Memory B cell (primary cell): ENCODE results near the gene KLHL8.

Source experiments
- ATAC-seq: fragments of 150-1000 bp; cut with Tn5 transposase; 2 replicates; pipeline ENCODE4 v1.10.0; 2021; ENCODE audit warnings: low read depth, mild to moderate bottlenecking, moderate library complexity
- DNase-seq, 2 donors: peaks; one replicate each; pipeline ENCODE4 v3.0.0; 2022; ENCODE audit warnings: low spot score in 2 of 2
- H3K27ac Mint-ChIP-seq: one replicate; pipeline ENCODE4 v1.8.0; 2022; ENCODE audit warnings: mild to moderate bottlenecking, moderate library complexity, mixed read lengths
- H3K27me3 Mint-ChIP-seq: one replicate; pipeline ENCODE4 v1.8.0; 2022; ENCODE audit warnings: mixed read lengths
- H3K36me3 Mint-ChIP-seq: one replicate; pipeline ENCODE4 v1.8.0; 2022; ENCODE audit warnings: mild to moderate bottlenecking, mixed read lengths
- H3K4me1 Mint-ChIP-seq: one replicate; pipeline ENCODE4 v1.8.0; 2022; ENCODE audit warnings: mixed read lengths
- H3K4me3 Mint-ChIP-seq: one replicate; pipeline ENCODE4 v1.8.0; 2022; ENCODE audit warnings: mild to moderate bottlenecking, moderate library complexity, mixed read lengths
- H3K9me3 Mint-ChIP-seq: one replicate; pipeline ENCODE4 v1.8.0; 2022; ENCODE audit warnings: mixed read lengths

KLHL8 gene

GRCh38 chr4:87117051-87117731 is 103.2 kb downstream of the KLHL8 start:
- Mint-ChIP-seq H3K9me3 (no peaks in the 10 kb centered on the region), H3K4me3 (no peak overlapping the region), H3K36me3 (peaks cover 30% of the 10 kb centered on the region), H3K27ac (no peak overlapping the region), H3K4me1 (peaks cover 10% of the 10 kb centered on the region), H3K27me3 (no peaks in the 10 kb centered on the region)
- no peak for ATAC-seq
- DNase-seq, result no peak

GRCh38 chr4:87116231-87116630 is 104.2 kb downstream of the KLHL8 start:
- H3K4me3 Mint-ChIP-seq, result no peak overlapping the region
- no peak for DNase-seq

DNA sequence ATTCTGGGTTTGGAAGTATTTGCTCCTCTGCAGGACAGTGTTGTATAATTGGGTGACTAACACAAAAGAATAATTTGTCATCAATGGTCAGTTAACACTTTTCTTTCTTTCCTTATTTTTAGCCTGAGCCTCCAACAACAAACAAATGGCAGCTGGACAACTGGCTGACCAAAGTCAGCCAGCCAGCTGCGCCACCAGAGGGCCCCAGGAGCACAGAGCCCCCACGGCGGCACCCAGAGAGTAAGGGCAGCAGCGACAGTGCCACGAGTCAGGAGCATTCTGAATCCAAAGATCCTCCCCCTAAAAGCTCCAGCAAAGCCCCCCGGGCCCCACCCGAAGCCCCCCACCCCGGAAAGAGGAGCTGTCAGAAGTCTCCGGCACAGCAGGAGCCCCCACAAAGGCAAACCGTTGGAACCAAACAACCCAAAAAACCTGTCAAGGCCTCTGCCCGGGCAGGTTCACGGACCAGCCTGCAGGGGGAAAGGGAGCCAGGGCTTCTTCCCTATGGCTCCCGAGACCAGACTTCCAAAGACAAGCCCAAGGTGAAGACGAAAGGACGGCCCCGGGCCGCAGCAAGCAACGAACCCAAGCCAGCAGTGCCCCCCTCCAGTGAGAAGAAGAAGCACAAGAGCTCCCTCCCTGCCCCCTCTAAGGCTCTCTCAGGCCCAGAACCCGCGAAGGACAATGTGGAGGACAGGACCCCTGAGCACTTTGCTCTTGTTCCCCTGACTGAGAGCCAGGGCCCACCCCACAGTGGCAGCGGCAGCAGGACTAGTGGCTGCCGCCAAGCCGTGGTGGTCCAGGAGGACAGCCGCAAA is 106.0 kb downstream of the KLHL8 start:
- Mint-ChIP-seq H3K27me3 (no peaks in the 10 kb centered on the region), H3K4me3 (no peak overlapping the region), H3K27ac (no peak overlapping the region), H3K9me3 (no peaks in the 10 kb centered on the region), H3K36me3 (peaks cover 21% of the 10 kb centered on the region), H3K4me1 (no peaks in the 10 kb centered on the region)
- DNase-seq (no peak), ATAC-seq (no peak)

More at GRCh38 chr4:87116231-87116630, 104.2 kb downstream of the KLHL8 start:
- Mint-ChIP-seq H3K36me3 (peaks cover 30% of the 10 kb centered on the region), H3K4me1 (peaks cover 7% of the 10 kb centered on the region), H3K27me3 (no peaks in the 10 kb centered on the region), H3K27ac (no peak overlapping the region), H3K9me3 (no peaks in the 10 kb centered on the region)
- no peak for ATAC-seq

- ATAC-seq (no peak), DNase-seq (no peak)
- Mint-ChIP-seq H3K27me3 (no peaks in the 10 kb centered on the region), H3K4me1 (no peaks in the 10 kb centered on the region), H3K36me3 (peaks cover 21% of the 10 kb centered on the region), H3K27ac (no peak overlapping the region), H3K4me3 (no peak overlapping the region), H3K9me3 (no peaks in the 10 kb centered on the region)
These were observed 108.4 kb downstream of the KLHL8 start for GRCh38 chr4:87112063-87112462.
